Measurements from ENCODE around the gene TXNDC17.

- no peak for TF ChIP-seq MYC (IDR thresholded peaks at IDR 0.05; ENCODE audit: low read depth, low read length)
- no peak for TF ChIP-seq MYC (CRISPR knock-in tag; IDR thresholded peaks at IDR 0.05; ENCODE audit: borderline replicate concordance, low read depth)
- no peak for TF ChIP-seq RBM17 (IDR thresholded peaks at IDR 0.05; ENCODE audit: borderline replicate concordance, low read depth, low read length)
- no peak for TF ChIP-seq BRF1 (IDR thresholded peaks at IDR 0.05; ENCODE audit: borderline replicate concordance, extremely low read depth, insufficient read length)
- TF ChIP-seq CTCF (IDR thresholded peaks at IDR 0.05 in 2 of 3, conservative IDR thresholded peaks at IDR 0.05 in 1 of 3; ENCODE audit: insufficient read depth in 2 of 3, low read depth in 1 of 3, low read length in 3 of 3) = no peak
- TF ChIP-seq POLR2A (conservative IDR thresholded peaks at IDR 0.05) = no peak
- TF ChIP-seq, protein P1, sequence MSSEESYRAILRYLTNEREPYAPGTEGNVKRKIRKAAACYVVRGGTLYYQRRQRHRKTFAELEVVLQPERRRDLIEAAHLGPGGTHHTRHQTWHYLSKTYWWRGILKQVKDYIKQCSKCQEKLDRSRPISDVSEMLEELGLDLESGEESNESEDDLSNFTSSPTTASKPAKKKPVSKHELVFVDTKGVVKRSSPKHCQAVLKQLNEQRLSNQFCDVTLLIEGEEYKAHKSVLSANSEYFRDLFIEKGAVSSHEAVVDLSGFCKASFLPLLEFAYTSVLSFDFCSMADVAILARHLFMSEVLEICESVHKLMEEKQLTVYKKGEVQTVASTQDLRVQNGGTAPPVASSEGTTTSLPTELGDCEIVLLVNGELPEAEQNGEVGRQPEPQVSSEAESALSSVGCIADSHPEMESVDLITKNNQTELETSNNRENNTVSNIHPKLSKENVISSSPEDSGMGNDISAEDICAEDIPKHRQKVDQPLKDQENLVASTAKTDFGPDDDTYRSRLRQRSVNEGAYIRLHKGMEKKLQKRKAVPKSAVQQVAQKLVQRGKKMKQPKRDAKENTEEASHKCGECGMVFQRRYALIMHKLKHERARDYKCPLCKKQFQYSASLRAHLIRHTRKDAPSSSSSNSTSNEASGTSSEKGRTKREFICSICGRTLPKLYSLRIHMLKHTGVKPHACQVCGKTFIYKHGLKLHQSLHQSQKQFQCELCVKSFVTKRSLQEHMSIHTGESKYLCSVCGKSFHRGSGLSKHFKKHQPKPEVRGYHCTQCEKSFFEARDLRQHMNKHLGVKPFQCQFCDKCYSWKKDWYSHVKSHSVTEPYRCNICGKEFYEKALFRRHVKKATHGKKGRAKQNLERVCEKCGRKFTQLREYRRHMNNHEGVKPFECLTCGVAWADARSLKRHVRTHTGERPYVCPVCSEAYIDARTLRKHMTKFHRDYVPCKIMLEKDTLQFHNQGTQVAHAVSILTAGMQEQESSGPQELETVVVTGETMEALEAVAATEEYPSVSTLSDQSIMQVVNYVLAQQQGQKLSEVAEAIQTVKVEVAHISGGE (CRISPR knock-in tag; IDR thresholded peaks at IDR 0.05) = no peak
- no peak for TF ChIP-seq YY1 (IDR thresholded peaks at IDR 0.05; ENCODE audit: borderline replicate concordance in 1 of 3, control insufficient read depth in 1 of 3, extremely low read depth in 1 of 3, insufficient read depth in 3 of 3, insufficient read length in 1 of 3, insufficient replicate concordance in 2 of 3, low read depth in 1 of 3, low read length in 2 of 3)
- no peak for TF ChIP-seq ZNF212 (CRISPR knock-in tag; IDR thresholded peaks at IDR 0.05)
- TF ChIP-seq ZBED1 (IDR thresholded peaks at IDR 0.05) = no peak
- no peak for TF ChIP-seq SRSF7 (optimal IDR thresholded peaks at IDR 0.05; ENCODE audit: low read depth, low read length)
- no peak for TF ChIP-seq HCFC1 (IDR thresholded peaks at IDR 0.05; ENCODE audit: low read depth, low read length)
- TF ChIP-seq GABPB2 (CRISPR knock-in tag; conservative IDR thresholded peaks at IDR 0.05) = no peak
These were observed 35.7 kb upstream of the TXNDC17 start for GRCh38 chr17:6605142-6605541.

All from K562 (cell line).